K562 (cell line): Measurements from ENCODE around the gene MLLT3. TPM values are rescaled to one million over a fixed set of nuclear protein-coding genes. Genes with fewer than 3 reads are reported as not detected.

Experiments used
- ATAC-seq: fragments of 200-7000 bp; cut with Tn5 transposase; 3 replicates; pipeline ENCODE4 v1.9.1; 2020; ENCODE audit warnings: moderate library complexity
- BruUV-seq: library from RNA; stranded (reverse); fragments of 400-500 nt; replicated peaks from 2 replicates; lab custom pipeline; 2021; lab: Mats Ljungman, UMichigan
- CTCF ChIA-PET: fragments of 300-600 bp; formaldehyde crosslinking; extraction: SDS; loops from one replicate; lab custom pipeline; 2021; ENCODE audit warnings: low intra/inter-chr PET ratio; lab: Yijun Ruan, JAX
- POLR2A ChIA-PET: fragments of 300-600, 350-650 bp; sonication (Branson Sonifier 250); formaldehyde crosslinking; extraction: SDS; loops from one replicate; lab custom pipeline; 2021; ENCODE audit warnings: antibody characterized with exemption, inconsistent platforms; lab: Yijun Ruan, JAX
- DNase-seq, 4 experiments: peaks; one replicate each; pipeline versions ENCODE4 v3.0.0 to v3.0.0-alpha.2; 2011 to 2018; ENCODE audit warnings: low spot score in 3 of 4, mixed read lengths in 3 of 4; ENCODE audit errors: extremely low read depth in 1 of 4
- FAIRE-seq: peaks from 2 replicates; lab custom pipeline; 2011; peaks lifted over from hg19 to GRCh38; lab: Jason Lieb, UNC
- H2AFZ ChIP-seq: 2 replicates; pipeline ENCODE4 v1.6.0; 2011; ENCODE audit warnings: low read depth, low read length, control low read depth, inconsistent platforms
- H3K27ac ChIP-seq: fragments of 200-600 bp; 3 replicates; pipeline ENCODE4 v1.8.0; 2011; ENCODE audit warnings: low read depth, mild to moderate bottlenecking, control low read depth, inconsistent platforms, low read length, moderate library complexity, mixed read lengths; ENCODE audit errors: extremely low read depth
- H3K27me3 ChIP-seq, 2 experiments: fragments of 300-600 bp in 1 of 2; 2 replicates in 1 of 2; 3 replicates in 1 of 2; pipeline versions ENCODE4 v1.6.0 to v1.8.0; 2011; ENCODE audit warnings: inconsistent platforms in 2 of 2, low read length in 2 of 2, mild to moderate bottlenecking in 1 of 2, mixed read lengths in 1 of 2, moderate library complexity in 1 of 2; ENCODE audit not compliant: control insufficient read depth in 2 of 2, insufficient read depth in 2 of 2
- H3K36me3 ChIP-seq: fragments of 300-600 bp; 3 replicates; pipeline ENCODE4 v1.8.0; 2011; ENCODE audit warnings: mild to moderate bottlenecking, low read length, inconsistent platforms; ENCODE audit not compliant: control insufficient read depth, insufficient read depth
- H3K4me1 ChIP-seq, 2 experiments: fragments of 200-600 bp in 1 of 2; replicated peaks in 1 of 2; 2 replicates in 1 of 2; 3 replicates in 1 of 2; pipeline versions ENCODE4 v1.5.1 to v1.8.0; 2011; ENCODE audit warnings: inconsistent platforms in 2 of 2, low read length in 2 of 2, mild to moderate bottlenecking in 1 of 2, mixed read lengths in 1 of 2, moderate library complexity in 1 of 2; ENCODE audit not compliant: control insufficient read depth in 2 of 2, insufficient read depth in 2 of 2
- H3K4me2 ChIP-seq: 2 replicates; pipeline ENCODE4 v1.6.1; 2011; ENCODE audit warnings: low read length, control low read depth, inconsistent platforms, mixed read lengths; ENCODE audit not compliant: insufficient read depth
- H3K4me3 ChIP-seq: fragments of 200-600 bp; sonication (generic), shearing (Covaris generic); 2 replicates; pipeline ENCODE4 v1.5.1; 2016; ENCODE audit warnings: control low read depth, inconsistent platforms
- H3K79me2 ChIP-seq: fragments of 200-600 bp; 3 replicates; pipeline ENCODE4 v1.8.0; 2011; ENCODE audit warnings: low read length, inconsistent platforms; ENCODE audit not compliant: control insufficient read depth, insufficient read depth
- H3K9ac ChIP-seq, 2 experiments: 2 replicates each; pipeline versions ENCODE4 v1.6.0 to v1.6.1; 2011; ENCODE audit warnings: low read depth in 2 of 2, low read length in 2 of 2, control low read depth in 1 of 2, inconsistent platforms in 1 of 2, mild to moderate bottlenecking in 1 of 2, mixed read lengths in 1 of 2; ENCODE audit not compliant: insufficient read depth in 1 of 2
- H3K9me1 ChIP-seq: one replicate; pipeline ENCODE4 v1.6.0; 2011; ENCODE audit warnings: inconsistent platforms, mild to moderate bottlenecking, low read length, moderate library complexity; ENCODE audit not compliant: control insufficient read depth, insufficient read depth
- H3K9me3 ChIP-seq: replicated peaks from 2 replicates; pipeline ENCODE4 v1.5.1; 2011; ENCODE audit warnings: low read depth, low read length, inconsistent platforms; ENCODE audit not compliant: control insufficient read depth, insufficient read depth
- H4K20me1 ChIP-seq: replicated peaks from 2 replicates; pipeline ENCODE4 v1.6.1; 2011; ENCODE audit warnings: low read length, inconsistent platforms, mixed read lengths; ENCODE audit not compliant: control insufficient read depth, insufficient read depth
- ARNT ChIP-seq, 2 experiments: fragments of 450-650 bp; IDR thresholded peaks; 2 replicates each; pipeline ENCODE4 v1.6.1; 2016; ENCODE audit warnings: mild to moderate bottlenecking in 1 of 2
- ATF7 ChIP-seq: fragments of 450-650 bp; IDR thresholded peaks from 2 replicates; pipeline ENCODE4 v1.7.1; 2014; ENCODE audit warnings: mild to moderate bottlenecking, moderate library complexity
- ERF ChIP-seq: fragments of 450-650 bp; formaldehyde crosslinking; IDR thresholded peaks from 2 replicates; pipeline ENCODE4 v1.4.0; 2020; ENCODE audit warnings: mild to moderate bottlenecking, mixed read lengths
- HNRNPK ChIP-seq: fragments of 200-400 bp; formaldehyde crosslinking; IDR thresholded peaks from one replicate; pipeline ENCODE4 v1.6.1; 2018; ENCODE audit warnings: mild to moderate bottlenecking, low read depth, low read length; ENCODE audit not compliant: poor library complexity, severe bottlenecking
- KDM4B ChIP-seq, 2 experiments: fragments of 450-650 bp in 1 of 2; sonication (generic) in 1 of 2; IDR thresholded peaks; 2 replicates each; pipeline ENCODE4 v1.6.1; 2016 to 2017; ENCODE audit warnings: borderline replicate concordance in 2 of 2, antibody characterized with exemption in 1 of 2, low read depth in 1 of 2, mild to moderate bottlenecking in 1 of 2
- MCM3 ChIP-seq: fragments of 450-650 bp; IDR thresholded peaks from 2 replicates; pipeline ENCODE4 v1.6.1; 2016
- ZNF347 ChIP-seq: fragments of 450-650 bp; formaldehyde crosslinking; IDR thresholded peaks from 2 replicates; pipeline ENCODE4 v1.4.0; 2020; ENCODE audit warnings: low read depth, mild to moderate bottlenecking, moderate library complexity
- WGBS: fragments of 100-300 bp; shearing (Covaris generic); methylation state at CpG from one replicate; pipeline ENCODE4 v1.1.6; 2016; ENCODE audit warnings: low coverage, mixed read lengths; ENCODE audit not compliant: insufficient coverage; ENCODE audit errors: missing lambda C conversion rate; 5-methylcytosine and 5-hydroxymethylcytosine counted together
- in situ Hi-C: fragments of 300-500 bp; cut with MboI; formaldehyde crosslinking; loops from 4 replicates; pipeline ENCODE4 v1.15.0; 2018; ENCODE audit warnings: inconsistent platforms, mixed read lengths
- intact Hi-C: fragments of 100-400 bp; cut with micrococcal nuclease; formaldehyde crosslinking; loops from 2 replicates; pipeline ENCODE4 v1.14.2; 2022
- polyA plus RNA-seq, 8 experiments: library from polyadenylated mRNA; depleted of rRNA in 4 of 8; stranded (reverse) in 5 of 8; unstranded in 3 of 8; fragments of >200 nt; fragmentation: Nextera tagmentation in 2 of 8; fragmentation: Illumina TruSeq in 1 of 8; extraction: Ambion mirVana in 2 of 8; extraction: Trizol in 1 of 8; gene quantifications; 2 replicates each; pipeline versions ENCODE4 v1.2.1 to v1.2.3, GENCODE V29; 2011 to 2014; ENCODE audit warnings: inconsistent platforms in 1 of 8, missing spikeins in 1 of 8
- total RNA-seq, 7 experiments: library from RNA; depleted of rRNA in 6 of 7; stranded (reverse); fragments of >200 nt in 6 of 7; fragmentation: Illumina TruSeq in 2 of 7; extraction: Trizol in 2 of 7; gene quantifications; 2 replicates each; pipeline versions ENCODE4 v1.2.1 to v1.2.3, GENCODE V29; 2011 to 2021; ENCODE audit warnings: low replicate concordance in 1 of 7

MLLT3 gene
- total and polyA plus RNA-seq, 9 of the 15 experiments (the other 6 are each of a cell fraction or from before 2014, with no cell fraction given) = 0.07 to 0.42 (median 0.22) TPM; not detected in 4

- Histone ChIP-seq H3K9me1 (no peaks in the 10 kb centered on the region), H3K4me3 (no peak overlapping the region), H3K27me3 (no peaks in the 10 kb centered on the region), H4K20me1 (no peaks in the 10 kb centered on the region), H3K27ac (no peak overlapping the region), H2AFZ (no peak overlapping the region), H3K79me2 (no peaks in the 10 kb centered on the region), H3K4me2 (no peak overlapping the region), H3K9me3 (no peaks in the 10 kb centered on the region), H3K36me3 (no peaks in the 10 kb centered on the region), H3K4me1 (no peaks in the 10 kb centered on the region), H3K9ac (no peak overlapping the region)
- intact Hi-C loops = no loop called here
- TF ChIP-seq ERF (CRISPR knock-in tag) = no peak
- TF ChIP-seq KDM4B (IDR thresholded peaks at IDR 0.05; ENCODE audit: borderline replicate concordance in 2 of 2, low read depth in 1 of 2) = no peak
- TF ChIP-seq HNRNPK = no peak
- TF ChIP-seq MCM3 = no peak
- TF ChIP-seq ARNT (IDR thresholded peaks at IDR 0.05) = no peak
- TF ChIP-seq ZNF347 (CRISPR knock-in tag) = no peak
- no peak for TF ChIP-seq ATF7
- no TSS peak for BruUV-seq
- in situ Hi-C loops = no loop called here
- DNase-seq (no peak), FAIRE-seq (no peak), ATAC-seq (no peak)
- ChIA-PET POLR2A (no interaction called here), CTCF (no interaction called here)
- 0% methylated on average over 2 of the region's 2 CpGs for WGBS
These were observed 142.7 kb downstream of the MLLT3 start for GRCh38 chr9:20479419-20480155.
